Natural killer cell treated with Interleukin-12 subunit alpha and Interleukin-12 subunit beta and Interleukin-15 and Interleukin-18, amount 100 ng/mL, for 72 hours (primary cell): Measurements from ENCODE around the gene DCLK3. TPM values are rescaled to one million over a fixed set of nuclear protein-coding genes. Genes with fewer than 3 reads are reported as not detected.

Experiments
- ATAC-seq, 2 donors: fragments of 150-1000 bp; cut with Tn5 transposase in 1 of 2; sonication (Bioruptor Pico), chemical (Tn5 transposase) in 1 of 2; 2 replicates each; pipeline ENCODE4 v1.10.0; 2021
- DNase-seq: peaks from one replicate; pipeline ENCODE4 v3.0.0; 2022; ENCODE audit warnings: low spot score
- H3K27ac Mint-ChIP-seq, 2 donors: 1 replicate in 1 of 2; 2 replicates in 1 of 2; pipeline ENCODE4 v1.8.0; 2022; ENCODE audit warnings: mixed read lengths in 2 of 2, mild to moderate bottlenecking in 1 of 2, moderate library complexity in 1 of 2
- H3K27me3 Mint-ChIP-seq, 2 donors: 1 replicate in 1 of 2; 2 replicates in 1 of 2; pipeline ENCODE4 v1.8.0; 2022; ENCODE audit warnings: mixed read lengths in 2 of 2
- H3K36me3 Mint-ChIP-seq: one replicate; pipeline ENCODE4 v1.8.0; 2022; ENCODE audit warnings: mixed read lengths
- H3K4me1 Mint-ChIP-seq, 2 donors: 1 replicate in 1 of 2; 2 replicates in 1 of 2; pipeline ENCODE4 v1.8.0; 2022; ENCODE audit warnings: low read depth in 2 of 2, mixed read lengths in 2 of 2, mild to moderate bottlenecking in 1 of 2
- H3K4me3 Mint-ChIP-seq: one replicate; pipeline ENCODE4 v1.8.0; 2022; ENCODE audit warnings: mixed read lengths
- H3K9me3 Mint-ChIP-seq: 2 replicates; pipeline ENCODE4 v1.8.0; 2022; ENCODE audit warnings: mixed read lengths
- total RNA-seq, 2 donors: library from RNA; stranded (reverse); gene quantifications; one replicate each; pipeline ENCODE4 v1.2.3, GENCODE V29; 2022

The DCLK3 gene
- total RNA-seq, 2 donors from 2014 or later, result not detected

DNA sequence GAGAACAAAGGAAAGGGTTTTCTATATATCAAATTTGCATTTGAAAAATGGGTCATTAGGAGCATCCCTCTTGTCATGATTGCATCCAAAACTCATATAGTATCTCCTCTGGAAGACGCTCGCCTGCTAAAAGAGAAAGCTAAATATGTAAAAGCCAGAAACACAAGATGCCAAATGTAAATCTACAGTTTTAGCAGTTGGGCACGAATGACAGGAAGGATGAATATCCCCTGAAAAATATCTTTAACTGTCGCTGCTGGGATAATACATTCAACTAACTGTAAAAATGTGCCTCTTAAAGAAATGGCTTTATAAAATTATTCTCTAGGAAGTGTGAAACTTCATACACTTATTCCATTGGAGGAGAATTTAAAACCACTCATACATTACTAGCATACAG is 101.7 kb downstream of the DCLK3 start:
- Mint-ChIP-seq H3K4me1 (no peaks in the 10 kb centered on the region), H3K27me3 (peaks cover 10 to 23% of the 10 kb centered on the region in 2 donors), H3K36me3 (no peaks in the 10 kb centered on the region), H3K9me3 (no peaks in the 10 kb centered on the region), H3K27ac (no peak overlapping the region), H3K4me3 (no peak overlapping the region)
- ATAC-seq (no peak), DNase-seq (no peak)

Other genes starting within 250 kb of the DCLK3 start
- gene TRANK1, start 180.5 kb upstream of the DCLK3 start, total RNA-seq, result 10 to 100 TPM; 10.0 to 11.5 TPM
- 10 to 100 TPM; 11.4 to 21.2 TPM for gene EPM2AIP1, start 228.6 kb upstream of the DCLK3 start, total RNA-seq
- gene MLH1, start 229.0 kb upstream of the DCLK3 start, total RNA-seq, result 10 to 100 TPM; 52.8 to 69.5 TPM